GM23338 (cell line): ENCODE measurements around the gene UVRAG. TPM values are rescaled to one million over a fixed set of nuclear protein-coding genes. Genes with fewer than 3 reads are reported as not detected.

ENCODE experiments used
- ATAC-seq: fragments of 200-7000 bp; cut with Tn5 transposase; 3 replicates; pipeline ENCODE4 v1.9.1; 2020
- DNase-seq: peaks from one replicate; pipeline ENCODE4 v3.0.0-alpha.2; 2015; ENCODE audit warnings: low spot score
- H2AFZ ChIP-seq: fragments of 200-600 bp; sonication (generic); 2 replicates; pipeline ENCODE4 v1.8.0; 2016; ENCODE audit warnings: antibody characterized with exemption, mild to moderate bottlenecking, moderate library complexity
- H3F3A ChIP-seq: fragments of 200-600 bp; sonication (generic); replicated peaks from 2 replicates; pipeline ENCODE4 v1.8.0; 2017; ENCODE audit warnings: antibody characterized with exemption, mixed run types, low read depth
- H3K27ac ChIP-seq: fragments of 200-600 bp; sonication (generic); 2 replicates; pipeline ENCODE4 v1.6.1; 2016; ENCODE audit warnings: low read depth
- H3K27me3 ChIP-seq: fragments of 200-600 bp; sonication (generic); 2 replicates; pipeline ENCODE4 v1.8.0; 2016; ENCODE audit warnings: mild to moderate bottlenecking, mixed run types, moderate library complexity; ENCODE audit not compliant: insufficient read depth
- H3K36me3 ChIP-seq: fragments of 200-600 bp; sonication (generic); 2 replicates; pipeline ENCODE4 v1.8.0; 2016; ENCODE audit warnings: mild to moderate bottlenecking; ENCODE audit not compliant: insufficient read depth
- H3K4me1 ChIP-seq: fragments of 200-600 bp; sonication (generic); 2 replicates; pipeline ENCODE4 v1.8.0; 2016; ENCODE audit warnings: mild to moderate bottlenecking, moderate library complexity; ENCODE audit not compliant: insufficient read depth
- H3K4me2 ChIP-seq: fragments of 200-600 bp; sonication (generic); 2 replicates; pipeline ENCODE4 v1.7.1; 2017; ENCODE audit warnings: mixed run types
- H3K4me3 ChIP-seq: fragments of 200-600 bp; sonication (generic); 2 replicates; pipeline ENCODE4 v1.6.1; 2016; ENCODE audit warnings: mixed run types
- H3K79me2 ChIP-seq: fragments of 200-600 bp; sonication (generic); replicated peaks from 2 replicates; pipeline ENCODE4 v1.8.0; 2017; ENCODE audit warnings: mild to moderate bottlenecking; ENCODE audit not compliant: insufficient read depth
- H3K9me2 ChIP-seq: fragments of 200-600 bp; sonication (generic); 2 replicates; pipeline ENCODE4 v1.8.0; 2017; ENCODE audit not compliant: insufficient read depth
- H4K20me1 ChIP-seq: fragments of 200-600 bp; sonication (generic); replicated peaks from 2 replicates; pipeline ENCODE4 v1.8.0; 2017; ENCODE audit warnings: mild to moderate bottlenecking; ENCODE audit not compliant: insufficient read depth
- H3K27ac Mint-ChIP-seq: 2 replicates; pipeline ENCODE4 v1.8.0; 2020; ENCODE audit warnings: inconsistent platforms, mild to moderate bottlenecking, moderate library complexity, mixed read lengths
- H3K27me3 Mint-ChIP-seq: 3 replicates; pipeline ENCODE4 v1.8.0; 2022; ENCODE audit warnings: low read depth, mild to moderate bottlenecking, moderate library complexity, mixed read lengths, inconsistent platforms; ENCODE audit not compliant: insufficient read depth, poor library complexity
- H3K36me3 Mint-ChIP-seq: 3 replicates; pipeline ENCODE4 v1.8.0; 2021; ENCODE audit warnings: low read depth, mild to moderate bottlenecking, inconsistent platforms, moderate library complexity, mixed read lengths
- H3K4me1 Mint-ChIP-seq: 3 replicates; pipeline ENCODE4 v1.8.0; 2020; ENCODE audit warnings: mild to moderate bottlenecking, inconsistent platforms, mixed read lengths
- H3K4me3 Mint-ChIP-seq: 3 replicates; pipeline ENCODE4 v1.8.0; 2021; ENCODE audit warnings: moderate library complexity, mild to moderate bottlenecking, inconsistent platforms, mixed read lengths
- H3K9me3 Mint-ChIP-seq: 3 replicates; pipeline ENCODE4 v1.8.0; 2020; ENCODE audit warnings: moderate library complexity, mild to moderate bottlenecking, inconsistent platforms, mixed read lengths
- CREB1 ChIP-seq: fragments of 250-450 bp; sonication (Bioruptor Pico); IDR thresholded peaks from 2 replicates; pipeline ENCODE4 v1.5.0; 2020; ENCODE audit warnings: low read depth, mild to moderate bottlenecking, moderate library complexity
- CTCF ChIP-seq, 2 experiments: fragments of 200-600 bp in 1 of 2; sonication (generic) in 1 of 2; conservative IDR thresholded peaks; 2 replicates each; pipeline versions ENCODE4 v1.5.1 to v1.6.1; 2016 to 2017; ENCODE audit warnings: antibody characterized with exemption in 2 of 2, low read depth in 2 of 2, mild to moderate bottlenecking in 2 of 2, moderate library complexity in 1 of 2
- ETS1 ChIP-seq: IDR thresholded peaks from 2 replicates; pipeline ENCODE4 v1.6.1; 2016; ENCODE audit warnings: antibody characterized with exemption
- EZH2 ChIP-seq: fragments of 200-600 bp; sonication (generic); IDR thresholded peaks from one replicate; pipeline ENCODE4 v1.8.0; 2017; ENCODE audit warnings: antibody characterized with exemption, mild to moderate bottlenecking, low read depth; ENCODE audit not compliant: unreplicated experiment
- EZH2phosphoT487 ChIP-seq: fragments of 200-600 bp; sonication (generic); IDR thresholded peaks from one replicate; pipeline ENCODE4 v1.8.1; 2018; ENCODE audit warnings: antibody characterized with exemption; ENCODE audit not compliant: unreplicated experiment
- JUNB ChIP-seq: IDR thresholded peaks from one replicate; pipeline ENCODE4 v1.6.1; 2016; ENCODE audit warnings: antibody characterized with exemption; ENCODE audit not compliant: unreplicated experiment
- NANOG ChIP-seq: IDR thresholded peaks from 2 replicates; pipeline ENCODE4 v1.6.1; 2016; ENCODE audit warnings: antibody characterized with exemption, borderline replicate concordance
- POLR2AphosphoS5 ChIP-seq: IDR thresholded peaks from 2 replicates; pipeline ENCODE4 v1.6.1; 2016; ENCODE audit warnings: antibody characterized with exemption, low read depth
- REST ChIP-seq: IDR thresholded peaks from one replicate; pipeline ENCODE4 v1.6.1; 2018; ENCODE audit warnings: antibody characterized with exemption; ENCODE audit not compliant: unreplicated experiment
- STAT1 ChIP-seq: IDR thresholded peaks from one replicate; pipeline ENCODE4 v1.6.1; 2016; ENCODE audit warnings: antibody characterized with exemption; ENCODE audit not compliant: unreplicated experiment
- ZNF114 ChIP-seq: fragments of 250-450 bp; sonication (Bioruptor Pico); IDR thresholded peaks from 2 replicates; pipeline ENCODE4 v1.5.0; 2020; ENCODE audit warnings: mild to moderate bottlenecking, moderate library complexity
- ZNF331 ChIP-seq: fragments of 250-450 bp; sonication (Bioruptor Pico); IDR thresholded peaks from 2 replicates; pipeline ENCODE4 v1.5.0; 2020; ENCODE audit warnings: low read depth, mild to moderate bottlenecking, moderate library complexity
- ZNF462 ChIP-seq: fragments of 250-450 bp; sonication (Bioruptor Pico); IDR thresholded peaks from 2 replicates; pipeline ENCODE4 v1.5.0; 2020; ENCODE audit warnings: mild to moderate bottlenecking, moderate library complexity
- polyA plus RNA-seq: library from polyadenylated mRNA; unstranded; fragments of >200 nt; fragmentation: Nextera tagmentation; extraction: Ambion mirVana; gene quantifications from 2 replicates; pipeline ENCODE4 v1.2.1, GENCODE V29; 2016
- total RNA-seq: library from RNA; depleted of rRNA; stranded (reverse); fragments of >200 nt; shearing (Covaris generic); gene quantifications from 2 replicates; pipeline ENCODE4 v1.2.3, GENCODE V29; 2014

UVRAG gene
- total and polyA plus RNA-seq, 2 experiments from 2014 or later, result 15.3 to 17.4 TPM

- Mint-ChIP-seq H3K4me1 (no peaks in the 10 kb centered on the region), H3K4me3 (no peak overlapping the region), H3K27ac (no peak overlapping the region), H3K9me3 (no peaks in the 10 kb centered on the region; the same call in 2 of the 3 replicates), H3K27me3 (no peaks in the 10 kb centered on the region), H3K36me3 (peaks cover 6% of the 10 kb centered on the region; the same call in 2 of the 3 replicates)
- Histone ChIP-seq H3K4me3 (no peak overlapping the region), H4K20me1 (no peaks in the 10 kb centered on the region), H3K79me2 (no peaks in the 10 kb centered on the region), H2AFZ (no peak overlapping the region), H3K27me3 (no peaks in the 10 kb centered on the region), H3K27ac (no peak overlapping the region), H3K9me2 (peaks cover 2% of the 10 kb centered on the region; the same call in 1 of the 2 replicates), H3F3A (no peaks in the 10 kb centered on the region), H3K36me3 (no peaks in the 10 kb centered on the region), H3K4me1 (no peaks in the 10 kb centered on the region), H3K4me2 (no peak overlapping the region)
- TF ChIP-seq EZH2 (no peak), ZNF462 (no peak), CREB1 (CRISPR knock-in tag) (no peak), JUNB (no peak), ZNF114 (CRISPR knock-in tag) (no peak), NANOG (no peak), ZNF331 (no peak), POLR2AphosphoS5 (no peak), REST (no peak), ETS1 (no peak), STAT1 (no peak), EZH2phosphoT487 (no peak), CTCF (conservative IDR thresholded peaks at IDR 0.05; ENCODE audit: low read depth in 2 of 2) (no peak)
- DNase-seq, result no peak
- ATAC-seq, result no peak
Observed at GRCh38 chr11:76131142-76131541, 316.1 kb downstream of the UVRAG start.
